Transverse colon (tissue), 4 donors: ENCODE data around the gene EPHA8. TPM values are rescaled to one million over a fixed set of nuclear protein-coding genes. Genes with fewer than 3 reads are reported as not detected.

Experiments
- DNase-seq: peaks from one replicate; pipeline ENCODE4 v3.0.0-alpha.2; 2019
- H3K27ac ChIP-seq, 4 donors: fragments of 200-600 bp; sonication (generic); 2 replicates each; pipeline ENCODE4 v1.5.1; 2016 to 2018; ENCODE audit warnings: inconsistent platforms in 4 of 4
- H3K27me3 ChIP-seq: fragments of 200-600 bp; sonication (generic); 2 replicates; pipeline ENCODE4 v1.5.1; 2017; ENCODE audit warnings: inconsistent platforms
- H3K36me3 ChIP-seq, 4 donors: fragments of 200-600 bp; sonication (generic); 2 replicates each; pipeline ENCODE4 v1.5.1; 2017 to 2019; ENCODE audit warnings: inconsistent platforms in 4 of 4
- H3K4me1 ChIP-seq, 4 donors: fragments of 200-600 bp; sonication (generic); 2 replicates each; pipeline ENCODE4 v1.5.1; 2017 to 2020; ENCODE audit warnings: inconsistent platforms in 4 of 4
- H3K4me3 ChIP-seq, 4 donors: fragments of 200-600 bp; sonication (generic); 1 replicate in 1 of 4; 2 replicates in 3 of 4; pipeline versions ENCODE4 v1.5.1 to v1.6.1; 2017 to 2019; ENCODE audit warnings: inconsistent platforms in 4 of 4
- H3K9me3 ChIP-seq, 2 donors: fragments of 200-600 bp; sonication (generic); 2 replicates each; pipeline ENCODE4 v1.5.1; 2017 to 2019; ENCODE audit warnings: inconsistent platforms in 2 of 2
- CTCF ChIP-seq, 5 experiments: fragments of 200-600 bp in 3 of 5; fragments of 450-650 bp in 2 of 5; sonication (generic) in 3 of 5; IDR thresholded peaks; 1 replicate in 2 of 5; 2 replicates in 3 of 5; pipeline ENCODE4 v1.5.1; 2016 to 2017; ENCODE audit warnings: antibody characterized with exemption in 5 of 5, inconsistent platforms in 3 of 5, mild to moderate bottlenecking in 2 of 5, moderate library complexity in 1 of 5
- EP300 ChIP-seq: sonication (generic); formaldehyde crosslinking; IDR thresholded peaks from one replicate; pipeline ENCODE4 v1.6.1; 2017; ENCODE audit warnings: antibody characterized with exemption, low read depth
- POLR2A ChIP-seq: fragments of 450-650 bp; IDR thresholded peaks from one replicate; pipeline ENCODE4 v1.6.1; 2016; ENCODE audit warnings: antibody characterized with exemption, mild to moderate bottlenecking, moderate library complexity
- POLR2AphosphoS5 ChIP-seq, 3 donors: sonication (generic); formaldehyde crosslinking; IDR thresholded peaks; one replicate each; pipeline ENCODE4 v1.6.1; 2016; ENCODE audit warnings: antibody characterized with exemption in 3 of 3
- WGBS, 2 donors: methylation state at CpG; one replicate each; pipeline ENCODE4 v1.1.5; 2018; ENCODE audit warnings: low coverage in 1 of 2; 5-methylcytosine and 5-hydroxymethylcytosine counted together
- in situ Hi-C, 4 donors: fragments of 200-750 bp; cut with MboI; loops; one replicate each; pipeline versions ENCODE4 v1.15.0 to v1.15.1; 2017; ENCODE audit warnings: low sequenced_read_pairs in 3 of 4, low pct_ligation_motif_present in 1 of 4, low pct_unique_long_range_greater_than_20kb in 1 of 4
- intact Hi-C: fragments of 100-400 bp; cut with DNase I; formaldehyde crosslinking; loops from one replicate; pipeline ENCODE4 v1.15.1; 2023; ENCODE audit warnings: low total_unique reads
- total RNA-seq, 4 donors: library from RNA; depleted of rRNA; stranded (reverse); fragments of >200 nt; gene quantifications; one replicate each; pipeline ENCODE4 v1.1.0, GENCODE V29; 2016

EPHA8 gene
- total RNA-seq, 4 donors from 2014 or later: not detected

GRCh38 chr1:22563671-22564602, 648 bp downstream of the EPHA8 start:
- Histone ChIP-seq H3K27me3 (peaks cover 78% of the 10 kb centered on the region), H3K9me3 (no peaks in the 10 kb centered on the region), H3K4me1 (no peaks in the 10 kb centered on the region), H3K36me3 (no peaks in the 10 kb centered on the region), H3K27ac (no peak overlapping the region), H3K4me3 (no peak overlapping the region)
- intact Hi-C loops (no loop called here), in situ Hi-C loops (no loop called here)
- no peak for DNase-seq
- WGBS, 2 donors: 6 to 7% methylated on average over 10 to 28 of the region's 57 CpGs
- no peak for TF ChIP-seq POLR2A
- no peak for TF ChIP-seq POLR2AphosphoS5 (IDR thresholded peaks at IDR 0.05)
- TF ChIP-seq EP300: no peak
- no peak for TF ChIP-seq CTCF (IDR thresholded peaks at IDR 0.05)

- TF ChIP-seq EP300 (no peak), POLR2A (no peak), CTCF (IDR thresholded peaks at IDR 0.05) (no peak), POLR2AphosphoS5 (IDR thresholded peaks at IDR 0.05) (no peak)
- 77% methylated on average over 14 of the region's 14 CpGs; no CpG with 5 or more reads in 1 of the 2 donors for WGBS, 2 donors
- Histone ChIP-seq H3K27ac (no peak overlapping the region), H3K4me1 (no peaks in the 10 kb centered on the region), H3K4me3 (no peak overlapping the region), H3K36me3 (no peaks in the 10 kb centered on the region), H3K27me3 (peaks cover 69% of the 10 kb centered on the region), H3K9me3 (no peaks in the 10 kb centered on the region)
- in situ Hi-C loops: no loop called here
- no peak for DNase-seq
- intact Hi-C loops: no loop called here
Measured at GRCh38 chr1:22566161-22566560, 2.9 kb downstream of the EPHA8 start.

GRCh38 chr1:22567197-22567596, 3.9 kb downstream of the EPHA8 start:
- peaks cover 62% of the 10 kb centered on the region for H3K27me3 ChIP-seq
- TF ChIP-seq EP300 (no peak), POLR2A (no peak), CTCF (IDR thresholded peaks at IDR 0.05) (no peak), POLR2AphosphoS5 (IDR thresholded peaks at IDR 0.05) (no peak)
- in situ Hi-C loops (no loop called here), intact Hi-C loops (no loop called here)
- no peak overlapping the region for H3K4me3 ChIP-seq
- no peaks in the 10 kb centered on the region for H3K4me1 ChIP-seq
- no peak for DNase-seq
- no peak overlapping the region for H3K27ac ChIP-seq
- no peaks in the 10 kb centered on the region for H3K36me3 ChIP-seq
- 49% methylated on average over 14 of the region's 14 CpGs; no CpG with 5 or more reads in 1 of the 2 donors for WGBS, 2 donors
- no peaks in the 10 kb centered on the region for H3K9me3 ChIP-seq

- in situ Hi-C loops (no loop called here), intact Hi-C loops (no loop called here)
- Histone ChIP-seq H3K27me3 (peaks cover 62% of the 10 kb centered on the region), H3K9me3 (no peaks in the 10 kb centered on the region), H3K27ac (no peak overlapping the region), H3K4me3 (no peak overlapping the region), H3K36me3 (no peaks in the 10 kb centered on the region), H3K4me1 (no peaks in the 10 kb centered on the region)
- no peak for TF ChIP-seq CTCF (IDR thresholded peaks at IDR 0.05)
- no peak for TF ChIP-seq EP300
- WGBS, 2 donors: 50 to 59% methylated on average over 2 to 6 of the region's 6 CpGs
- no peak for DNase-seq
Measured at GRCh38 chr1:22567994-22568393, 4.7 kb downstream of the EPHA8 start.
